Caco-2 (cell line): ENCODE data around the gene LRFN5. TPM values are rescaled to one million over a fixed set of nuclear protein-coding genes. Genes with fewer than 3 reads are reported as not detected.
"Not testable (repeated sequence)": the region's sequence is repeated elsewhere in the genome, so short reads cannot be mapped to it uniquely, and the experiment has no call there.

Experiments used
- BruUV-seq: library from RNA; stranded (reverse); fragments of 400-500 nt; replicated peaks from 2 replicates; lab custom pipeline; 2021; lab: Mats Ljungman, UMichigan
- CTCF ChIA-PET: fragments of 300-600 bp; sonication (Branson Sonifier 250); formaldehyde crosslinking; loops from one replicate; lab custom pipeline; 2022; ENCODE audit warnings: antibody characterized with exemption; lab: Charles Lee
- POLR2A ChIA-PET: fragments of 300-600 bp; sonication (Branson Sonifier 250); formaldehyde crosslinking; loops from one replicate; lab custom pipeline; 2022; ENCODE audit warnings: antibody characterized with exemption; lab: Charles Lee
- DNase-seq, 2 experiments: peaks; one replicate each; pipeline versions ENCODE4 v3.0.0 to v3.0.0-alpha.2; 2020 to 2022
- H3K27me3 ChIP-seq: replicated peaks from 2 replicates; pipeline ENCODE4 v1.6.0; 2011; ENCODE audit warnings: low read length; ENCODE audit not compliant: control insufficient read depth, insufficient read depth
- H3K36me3 ChIP-seq: 2 replicates; pipeline ENCODE4 v1.5.1; 2011; ENCODE audit warnings: low read length; ENCODE audit not compliant: control insufficient read depth, insufficient read depth
- H3K4me1 ChIP-seq: fragments of 250-450 bp; sonication (Bioruptor Pico); 2 replicates; pipeline ENCODE4 v1.5.1; 2020; ENCODE audit warnings: mild to moderate bottlenecking
- H3K4me3 ChIP-seq: 2 replicates; pipeline ENCODE4 v1.5.1; 2011; ENCODE audit warnings: low read depth, mild to moderate bottlenecking, control low read depth, low read length
- H3K9me3 ChIP-seq: fragments of 250-450 bp; sonication (Bioruptor Pico); 2 replicates; pipeline ENCODE4 v1.5.1; 2020; ENCODE audit warnings: mild to moderate bottlenecking, moderate library complexity
- H3K27ac Mint-ChIP-seq: one replicate; pipeline ENCODE4 v1.8.0; 2022; ENCODE audit warnings: mixed read lengths; ENCODE audit not compliant: unreplicated experiment
- H3K27me3 Mint-ChIP-seq: one replicate; pipeline ENCODE4 v1.8.0; 2022; ENCODE audit warnings: mixed read lengths; ENCODE audit not compliant: insufficient read depth, unreplicated experiment
- H3K36me3 Mint-ChIP-seq: one replicate; pipeline ENCODE4 v1.8.0; 2022; ENCODE audit warnings: mild to moderate bottlenecking, mixed read lengths; ENCODE audit not compliant: insufficient read depth, unreplicated experiment
- H3K4me1 Mint-ChIP-seq: one replicate; pipeline ENCODE4 v1.8.0; 2022; ENCODE audit warnings: low read depth, mixed read lengths; ENCODE audit not compliant: unreplicated experiment
- H3K4me3 Mint-ChIP-seq: one replicate; pipeline ENCODE4 v1.8.0; 2022; ENCODE audit warnings: mild to moderate bottlenecking, moderate library complexity, mixed read lengths; ENCODE audit not compliant: unreplicated experiment
- H3K9me3 Mint-ChIP-seq: one replicate; pipeline ENCODE4 v1.8.0; 2022; ENCODE audit warnings: mixed read lengths; ENCODE audit not compliant: unreplicated experiment
- CTCF ChIP-seq, 2 experiments: fragments of 200-600 bp in 1 of 2; IDR thresholded peaks; 1 replicate in 1 of 2; 2 replicates in 1 of 2; pipeline versions ENCODE4 v1.5.1 to v1.8.0; 2011 to 2022; ENCODE audit warnings: antibody characterized with exemption in 1 of 2, control low read depth in 1 of 2, inconsistent platforms in 1 of 2, low read depth in 1 of 2, low read length in 1 of 2, mild to moderate bottlenecking in 1 of 2, moderate library complexity in 1 of 2; ENCODE audit not compliant: insufficient read depth in 1 of 2, severe bottlenecking in 1 of 2, unreplicated experiment in 1 of 2
- intact Hi-C: fragments of 100-400 bp; cut with micrococcal nuclease; formaldehyde crosslinking; loops from one replicate; pipeline ENCODE4 v1.10.0; 2022; ENCODE audit not compliant: unreplicated experiment
- total RNA-seq: library from RNA; stranded (reverse); gene quantifications from 2 replicates; pipeline ENCODE4 v1.2.3, GENCODE V29; 2022

The LRFN5 gene
- total RNA-seq, 1 experiment from 2014 or later: not detected

DNA sequence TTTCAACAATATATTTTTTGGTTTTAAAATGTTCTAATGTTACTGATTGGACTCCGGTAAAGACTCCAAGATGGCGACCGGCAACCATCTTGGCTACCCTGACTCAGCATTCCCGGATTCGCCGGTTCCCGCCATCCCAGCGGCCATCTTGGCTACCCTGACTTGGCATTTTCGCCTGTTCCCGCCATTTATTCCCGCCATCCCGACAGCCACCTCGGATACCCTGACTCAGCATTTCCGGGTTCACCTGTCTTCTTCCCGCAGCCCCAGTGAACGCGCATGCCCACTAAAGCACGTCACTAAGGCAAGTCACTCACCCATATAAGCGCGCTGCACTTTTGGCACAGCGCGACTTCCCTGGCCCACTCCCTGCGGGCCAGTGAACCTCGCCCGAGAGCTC, 9.0 kb upstream of the LRFN5 start:
- Histone ChIP-seq H3K27me3 (no peaks in the 10 kb centered on the region), H3K4me3 (no peak overlapping the region), H3K9me3 (no peaks in the 10 kb centered on the region), H3K36me3 (no peaks in the 10 kb centered on the region), H3K4me1 (no peaks in the 10 kb centered on the region)
- intact Hi-C loops: no loop called here
- H3K36me3 Mint-ChIP-seq: no peaks in the 10 kb centered on the region
- BruUV-seq: no TSS peak
- H3K27me3 Mint-ChIP-seq: no peaks in the 10 kb centered on the region
- CTCF ChIA-PET: no interaction called here
- POLR2A ChIA-PET: no interaction called here
- no peak overlapping the region for H3K4me3 Mint-ChIP-seq
- no peaks in the 10 kb centered on the region for H3K9me3 Mint-ChIP-seq
- TF ChIP-seq CTCF (IDR thresholded peaks at IDR 0.05; ENCODE audit: insufficient read depth in 1 of 2, low read depth in 1 of 2, low read length in 1 of 2, severe bottlenecking in 1 of 2, unreplicated experiment in 1 of 2): no peak
- H3K27ac Mint-ChIP-seq: no peak overlapping the region
- H3K4me1 Mint-ChIP-seq: no peaks in the 10 kb centered on the region
- DNase-seq: no peak

DNA sequence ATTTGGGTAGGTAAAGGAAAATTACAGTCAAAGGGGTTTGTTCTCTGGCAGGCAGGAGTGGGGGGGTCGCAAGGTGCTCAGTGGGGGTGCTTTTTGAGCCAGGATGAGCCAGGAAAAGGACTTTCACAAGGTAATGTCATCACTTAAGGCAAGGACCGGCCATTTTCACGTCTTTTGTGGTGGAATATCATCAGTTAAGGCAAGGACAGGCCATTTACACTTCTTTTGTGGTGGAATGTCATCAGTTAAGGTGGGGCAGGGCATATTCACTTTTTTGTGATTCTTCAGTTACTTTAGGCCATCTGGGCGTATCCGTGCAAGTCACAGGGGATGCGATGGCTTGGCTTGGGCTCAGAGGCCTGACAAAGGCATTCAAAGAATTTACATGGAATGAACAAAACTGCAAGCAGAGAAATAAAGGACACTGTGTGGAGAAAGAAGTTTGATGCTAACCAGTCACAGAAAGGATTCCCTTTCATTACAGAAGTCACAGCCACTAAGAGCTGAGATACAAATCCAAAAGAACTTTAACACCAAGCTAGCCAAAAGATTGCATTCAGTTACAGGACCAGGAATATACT, 6.8 kb upstream of the LRFN5 start:
- H3K9me3 Mint-ChIP-seq, H3K4me1 Mint-ChIP-seq, DNase-seq, H3K27ac Mint-ChIP-seq, POLR2A ChIA-PET, H3K4me1 ChIP-seq, H3K36me3 ChIP-seq, H3K4me3 ChIP-seq, H3K27me3 ChIP-seq, H3K36me3 Mint-ChIP-seq, H3K27me3 Mint-ChIP-seq, H3K9me3 ChIP-seq, H3K4me3 Mint-ChIP-seq, BruUV-seq: not testable (repeated sequence)
- CTCF ChIA-PET: interaction anchor here (1.0 kb wide), 2 partner anchors 319 to 1611 kb away, joined by 3 to 4 read pairs; no protein-coding TSS in a partner anchor
- intact Hi-C loops: loop anchor here (1.0 to 5.0 kb wide), 2 partner anchors 319 to 1613 kb away; no protein-coding TSS in a partner anchor

- H3K27me3 ChIP-seq: no peaks in the 10 kb centered on the region
- no peaks in the 10 kb centered on the region for H3K4me1 ChIP-seq
- H3K27ac Mint-ChIP-seq: no peak overlapping the region
- DNase-seq: no peak
- no peak overlapping the region for H3K4me3 ChIP-seq
- no peaks in the 10 kb centered on the region for H3K9me3 Mint-ChIP-seq
- POLR2A ChIA-PET: no interaction called here
- no peaks in the 10 kb centered on the region for H3K4me1 Mint-ChIP-seq
- no peaks in the 10 kb centered on the region for H3K36me3 Mint-ChIP-seq
- TF ChIP-seq CTCF (IDR thresholded peaks at IDR 0.05; ENCODE audit: insufficient read depth in 1 of 2, low read depth in 1 of 2, low read length in 1 of 2, severe bottlenecking in 1 of 2, unreplicated experiment in 1 of 2): no peak
- H3K27me3 Mint-ChIP-seq: no peaks in the 10 kb centered on the region
- no peaks in the 10 kb centered on the region for H3K36me3 ChIP-seq
- H3K9me3 ChIP-seq: no peaks in the 10 kb centered on the region
- no peak overlapping the region for H3K4me3 Mint-ChIP-seq
- CTCF ChIA-PET: no interaction called here
- BruUV-seq: no TSS peak
- intact Hi-C loops: loop anchor here (5.0 kb wide), 1 partner anchor 1618 kb away; no protein-coding TSS in a partner anchor
Observed at GRCh38 chr14:41604721-41605531, 1.8 kb upstream of the LRFN5 start.
